CD14-positive monocyte (primary cell): ENCODE data around the gene LHX3. TPM values are rescaled to one million over a fixed set of nuclear protein-coding genes. Genes with fewer than 3 reads are reported as not detected.

Experiments used
- DNase-seq, 3 donors: peaks; one replicate each; pipeline ENCODE4 v3.0.0-alpha.2; 2011 to 2022
- H2AFZ ChIP-seq: 2 replicates; pipeline ENCODE4 v1.6.0; 2012; ENCODE audit warnings: mild to moderate bottlenecking, low read depth, low read length, inconsistent platforms; ENCODE audit not compliant: insufficient read depth, poor library complexity, severe bottlenecking
- H3K27ac ChIP-seq, 2 donors: 1 replicate in 1 of 2; 2 replicates in 1 of 2; pipeline ENCODE4 v1.5.1; 2012 to 2013; ENCODE audit warnings: low read length in 2 of 2, control low read depth in 1 of 2, inconsistent platforms in 1 of 2, low read depth in 1 of 2, mild to moderate bottlenecking in 1 of 2
- H3K27me3 ChIP-seq, 2 donors: one replicate each; pipeline versions ENCODE4 v1.6.0 to v1.6.1; 2011 to 2013; ENCODE audit warnings: low read length in 2 of 2; ENCODE audit not compliant: control insufficient read depth in 2 of 2, insufficient read depth in 2 of 2
- H3K36me3 ChIP-seq, 2 donors: replicated peaks in 1 of 2; 1 replicate in 1 of 2; 2 replicates in 1 of 2; pipeline versions ENCODE4 v1.5.1 to v1.6.1; 2012 to 2013; ENCODE audit warnings: low read length in 2 of 2, control low read depth in 1 of 2, inconsistent platforms in 1 of 2, mild to moderate bottlenecking in 1 of 2; ENCODE audit not compliant: insufficient read depth in 2 of 2, control insufficient read depth in 1 of 2
- H3K4me1 ChIP-seq, 2 donors: 1 replicate in 1 of 2; 2 replicates in 1 of 2; pipeline versions ENCODE4 v1.5.1 to v1.6.1; 2012 to 2013; ENCODE audit warnings: low read length in 2 of 2, control low read depth in 1 of 2, inconsistent platforms in 1 of 2, mild to moderate bottlenecking in 1 of 2, moderate library complexity in 1 of 2; ENCODE audit not compliant: insufficient read depth in 2 of 2, control insufficient read depth in 1 of 2
- H3K4me2 ChIP-seq: replicated peaks from 2 replicates; pipeline ENCODE3; 2012; ENCODE audit warnings: low read length, moderate library complexity, mild to moderate bottlenecking; ENCODE audit not compliant: poor library complexity, severe bottlenecking; ENCODE audit errors: extremely low read depth
- H3K4me3 ChIP-seq, 3 experiments: fragments of 200-600 bp in 1 of 3; sonication (generic) in 1 of 3; replicated peaks in 1 of 3; 1 replicate in 2 of 3; 2 replicates in 1 of 3; pipeline ENCODE4 v1.5.1; 2011 to 2013; ENCODE audit warnings: low read length in 3 of 3, mild to moderate bottlenecking in 3 of 3, control low read depth in 2 of 3, low read depth in 2 of 3, inconsistent platforms in 1 of 3, moderate library complexity in 1 of 3
- H3K79me2 ChIP-seq: 2 replicates; pipeline ENCODE4 v1.6.0; 2012; ENCODE audit warnings: mild to moderate bottlenecking, control low read depth, inconsistent platforms, low read length, moderate library complexity; ENCODE audit not compliant: insufficient read depth
- H3K9ac ChIP-seq: 2 replicates; pipeline ENCODE4 v1.6.0; 2017; ENCODE audit warnings: low read length, mild to moderate bottlenecking; ENCODE audit not compliant: insufficient read depth, poor library complexity, severe bottlenecking
- H3K9me3 ChIP-seq, 2 donors: replicated peaks in 1 of 2; 1 replicate in 1 of 2; 2 replicates in 1 of 2; pipeline versions ENCODE4 v1.5.1 to v1.6.1; 2012 to 2013; ENCODE audit warnings: low read length in 2 of 2, control low read depth in 1 of 2; ENCODE audit not compliant: control insufficient read depth in 1 of 2, insufficient read depth in 1 of 2
- H4K20me1 ChIP-seq: 2 replicates; pipeline ENCODE4 v1.6.0; 2012; ENCODE audit warnings: mild to moderate bottlenecking, low read length, control low read depth, moderate library complexity; ENCODE audit not compliant: insufficient read depth
- H3K27ac Mint-ChIP-seq, 7 donors: one replicate each; pipeline ENCODE4 v1.8.0; 2020; ENCODE audit warnings: mild to moderate bottlenecking in 7 of 7, mixed read lengths in 7 of 7, moderate library complexity in 6 of 7, inconsistent platforms in 2 of 7
- H3K27me3 Mint-ChIP-seq, 3 donors: one replicate each; pipeline ENCODE4 v1.8.0; 2021 to 2022; ENCODE audit warnings: low read depth in 3 of 3, mild to moderate bottlenecking in 3 of 3, mixed read lengths in 3 of 3, moderate library complexity in 3 of 3, inconsistent platforms in 1 of 3
- H3K36me3 Mint-ChIP-seq, 2 donors: one replicate each; pipeline ENCODE4 v1.8.0; 2020; ENCODE audit warnings: mixed read lengths in 2 of 2, inconsistent platforms in 1 of 2, mild to moderate bottlenecking in 1 of 2
- H3K4me1 Mint-ChIP-seq: one replicate; pipeline ENCODE4 v1.8.0; 2020; ENCODE audit warnings: mild to moderate bottlenecking, mixed read lengths
- H3K4me3 Mint-ChIP-seq, 2 donors: one replicate each; pipeline ENCODE4 v1.8.0; 2020; ENCODE audit warnings: mild to moderate bottlenecking in 2 of 2, mixed read lengths in 2 of 2, moderate library complexity in 1 of 2
- H3K9me3 Mint-ChIP-seq, 7 donors: one replicate each; pipeline ENCODE4 v1.8.0; 2020 to 2022; ENCODE audit warnings: mixed read lengths in 7 of 7, mild to moderate bottlenecking in 6 of 7, moderate library complexity in 6 of 7, inconsistent platforms in 2 of 7
- CTCF ChIP-seq: fragments of 200-600 bp; IDR thresholded peaks from one replicate; pipeline ENCODE4 v1.8.0; 2022; ENCODE audit warnings: antibody characterized with exemption, mild to moderate bottlenecking
- WGBS: methylation state at CpG from one replicate; pipeline ENCODE4 v1.1.5; 2013; ENCODE audit warnings: missing lambda C conversion rate; ENCODE audit not compliant: insufficient coverage; 5-methylcytosine and 5-hydroxymethylcytosine counted together
- intact Hi-C, 2 donors: fragments of 100-400 bp; cut with micrococcal nuclease; formaldehyde crosslinking; loops; one replicate each; pipeline versions ENCODE4 v1.15.0 to v1.15.1; 2023
- polyA plus RNA-seq, 3 donors: library from polyadenylated mRNA; depleted of rRNA in 1 of 3; unstranded in 2 of 3; stranded (reverse) in 1 of 3; fragments of 300-500 nt in 2 of 3; fragments of >200 nt in 1 of 3; fragmentation: Illumina TruSeq in 2 of 3; gene quantifications; 1 replicate in 2 of 3; 2 replicates in 1 of 3; pipeline ENCODE4 v1.2.3, GENCODE V29; 2012 to 2021

The LHX3 gene
- polyA plus RNA-seq, 3 donors, result not detected

DNA sequence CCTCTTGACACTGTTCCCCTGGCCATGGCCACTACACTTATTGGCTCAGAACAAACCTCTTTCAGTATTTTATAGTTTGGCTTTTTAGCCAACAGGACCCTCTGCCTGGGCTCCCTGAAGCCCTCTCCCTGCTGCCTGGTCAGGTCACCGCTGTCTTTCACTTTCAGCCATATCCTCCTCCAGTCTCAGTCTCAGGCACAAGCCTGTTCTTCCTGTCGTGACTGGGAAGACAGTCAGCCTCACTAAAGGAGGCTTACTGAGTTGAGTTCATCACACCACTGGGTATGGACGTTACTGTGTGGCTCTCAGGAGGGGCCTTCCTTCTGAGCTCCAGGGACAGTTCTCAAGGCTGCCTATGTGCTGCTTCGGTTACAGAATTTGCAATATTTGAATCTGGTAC, 38.7 kb upstream of the LHX3 start:
- H3K27ac ChIP-seq, result no peak overlapping the region
- no peak for TF ChIP-seq CTCF
- Mint-ChIP-seq H3K9me3 (peaks cover 0 to 3% (median 0%) of the 10 kb centered on the region in 7 donors), H3K4me1 (peaks cover 56% of the 10 kb centered on the region), H3K27ac (peak overlapping the region in 2 of 7 donors; percentile 2), H3K27me3 (peaks cover 4 to 9% (median 6%) of the 10 kb centered on the region in 3 donors), H3K4me3 (no peak overlapping the region), H3K36me3 (peaks cover 0 to 9% of the 10 kb centered on the region in 2 donors)
- no peak for DNase-seq
- no peak overlapping the region for H3K4me3 ChIP-seq
- peaks cover 18% of the 10 kb centered on the region for H4K20me1 ChIP-seq
- H3K4me1 ChIP-seq, result peaks cover 36 to 42% of the 10 kb centered on the region in 2 donors
- intact Hi-C loops, result loop anchor here in 1 of 2 donors (10.0 kb wide), 1 partner anchor 339 kb away; the partner anchor contains the start of gene CAMSAP1
- 80% methylated on average over 4 of the region's 4 CpGs for WGBS
- H3K9me3 ChIP-seq, result no peaks in the 10 kb centered on the region
- no peak overlapping the region for H2AFZ ChIP-seq
- H3K36me3 ChIP-seq, result no peaks in the 10 kb centered on the region
- peaks cover 33% of the 10 kb centered on the region for H3K79me2 ChIP-seq
- H3K4me2 ChIP-seq, result no peak overlapping the region
- H3K27me3 ChIP-seq, result no peaks in the 10 kb centered on the region
- no peak overlapping the region for H3K9ac ChIP-seq

- Histone ChIP-seq H3K4me1 (peaks cover 42 to 48% of the 10 kb centered on the region in 2 donors), H3K27me3 (no peaks in the 10 kb centered on the region), H3K27ac (no peak overlapping the region), H3K79me2 (peaks cover 33% of the 10 kb centered on the region), H3K9ac (no peak overlapping the region), H3K4me3 (no peak overlapping the region), H4K20me1 (peaks cover 24% of the 10 kb centered on the region), H3K36me3 (no peaks in the 10 kb centered on the region), H3K4me2 (no peak overlapping the region), H3K9me3 (no peaks in the 10 kb centered on the region), H2AFZ (no peak overlapping the region)
- intact Hi-C loops, result loop anchor here in 1 of 2 donors (10.0 kb wide), 1 partner anchor 338 kb away; the partner anchor contains the start of gene CAMSAP1
- Mint-ChIP-seq H3K9me3 (peaks cover 0 to 3% (median 0%) of the 10 kb centered on the region in 7 donors), H3K4me1 (peaks cover 62% of the 10 kb centered on the region), H3K27ac (no peak overlapping the region), H3K36me3 (peaks cover 0 to 9% of the 10 kb centered on the region in 2 donors), H3K4me3 (no peak overlapping the region), H3K27me3 (peaks cover 3 to 9% (median 6%) of the 10 kb centered on the region in 3 donors)
- no peak for DNase-seq
- TF ChIP-seq CTCF, result no peak
- 70% methylated on average over 4 of the region's 6 CpGs for WGBS
These were observed 38.1 kb upstream of the LHX3 start for GRCh38 chr9:136242918-136243525.
